ENCODE measurements around the gene SMIM38. TPM values are rescaled to one million over a fixed set of nuclear protein-coding genes. Genes with fewer than 3 reads are reported as not detected.

SMIM38 gene
- total and polyA plus RNA-seq, 2 donors from 2014 or later: 0.19 to 0.63 TPM

GRCh38 chr11:69169479-69169878 lies 13.7 kb downstream of the SMIM38 start:
- no peak for FAIRE-seq

DNA sequence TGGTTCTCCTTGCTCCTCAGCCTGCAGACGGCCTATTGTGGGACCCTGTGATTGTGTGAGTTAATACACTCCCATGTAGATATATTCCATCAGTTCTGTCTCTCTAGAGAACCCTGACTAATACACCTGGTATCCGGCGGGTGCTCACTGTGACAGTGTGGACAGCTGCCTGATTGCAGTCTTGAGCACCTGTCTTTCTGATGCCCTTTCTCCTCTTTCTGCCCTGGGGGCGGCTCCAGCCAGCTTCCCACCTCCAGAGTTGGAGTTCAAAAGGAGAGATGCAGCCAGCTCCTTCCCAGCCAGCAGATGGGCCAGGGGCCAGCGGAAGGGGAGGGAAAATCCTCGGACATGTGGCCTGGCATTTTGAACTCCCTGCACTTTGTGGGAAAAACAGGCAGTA lies 15.0 kb downstream of the SMIM38 start:
- no peak overlapping the region for H3K9ac ChIP-seq (ENCODE audit: low read length in 3 of 3)
- intact Hi-C loops (cut with DNase I): no loop called here
- H3K9me3 ChIP-seq (ENCODE audit: control insufficient read depth in 2 of 3, insufficient read depth in 1 of 3, low read length in 3 of 3): no peaks in the 10 kb centered on the region
- no peak for TF ChIP-seq CTCF (IDR thresholded peaks at IDR 0.05; ENCODE audit: borderline replicate concordance, extremely low read depth, insufficient read depth)
- FAIRE-seq: no peak
- no peaks in the 10 kb centered on the region for H3K4me1 ChIP-seq (ENCODE audit: control insufficient read depth in 2 of 3, insufficient read depth in 2 of 3, low read depth in 1 of 3, low read length in 3 of 3)
- DNase-seq: no peak
- H3K27me3 ChIP-seq (ENCODE audit: control insufficient read depth, insufficient read depth, low read length): no peaks in the 10 kb centered on the region
- H3K4me3 ChIP-seq (ENCODE audit: low read length in 3 of 3): no peak overlapping the region
- H3K36me3 ChIP-seq (ENCODE audit: control insufficient read depth in 2 of 3, insufficient read depth in 3 of 3, low read length in 3 of 3): no peaks in the 10 kb centered on the region
- no peak overlapping the region for H3K27ac ChIP-seq (ENCODE audit: low read depth in 2 of 2, low read length in 2 of 2)

More at GRCh38 chr11:69169479-69169878, 13.7 kb downstream of the SMIM38 start:
- intact Hi-C loops (cut with DNase I): no loop called here
- no peak overlapping the region for H3K9ac ChIP-seq (ENCODE audit: low read length in 3 of 3)
- no peaks in the 10 kb centered on the region for H3K27me3 ChIP-seq (ENCODE audit: control insufficient read depth, insufficient read depth, low read length)
- no peaks in the 10 kb centered on the region for H3K4me1 ChIP-seq (ENCODE audit: control insufficient read depth in 2 of 3, insufficient read depth in 2 of 3, low read depth in 1 of 3, low read length in 3 of 3)
- no peaks in the 10 kb centered on the region for H3K36me3 ChIP-seq (ENCODE audit: control insufficient read depth in 2 of 3, insufficient read depth in 3 of 3, low read length in 3 of 3)
- DNase-seq: no peak
- no peaks in the 10 kb centered on the region for H3K9me3 ChIP-seq (ENCODE audit: control insufficient read depth in 2 of 3, insufficient read depth in 1 of 3, low read length in 3 of 3)
- no peak overlapping the region for H3K4me3 ChIP-seq (ENCODE audit: low read length in 3 of 3)
- no peak for TF ChIP-seq CTCF (IDR thresholded peaks at IDR 0.05; ENCODE audit: borderline replicate concordance, extremely low read depth, insufficient read depth)
- no peak overlapping the region for H3K27ac ChIP-seq (ENCODE audit: low read depth in 2 of 2, low read length in 2 of 2)

- H3K9me3 ChIP-seq (ENCODE audit: control insufficient read depth in 2 of 3, insufficient read depth in 1 of 3, low read length in 3 of 3): no peaks in the 10 kb centered on the region
- no peak for DNase-seq
- no peaks in the 10 kb centered on the region for H3K27me3 ChIP-seq (ENCODE audit: control insufficient read depth, insufficient read depth, low read length)
- no peak overlapping the region for H3K4me3 ChIP-seq (ENCODE audit: low read length in 3 of 3)
- H3K27ac ChIP-seq (ENCODE audit: low read depth in 2 of 2, low read length in 2 of 2): no peak overlapping the region
- no peak for FAIRE-seq
- intact Hi-C loops (cut with DNase I): no loop called here
- no peaks in the 10 kb centered on the region for H3K36me3 ChIP-seq (ENCODE audit: control insufficient read depth in 2 of 3, insufficient read depth in 3 of 3, low read length in 3 of 3)
- H3K4me1 ChIP-seq (ENCODE audit: control insufficient read depth in 2 of 3, insufficient read depth in 2 of 3, low read depth in 1 of 3, low read length in 3 of 3): no peaks in the 10 kb centered on the region
- no peak for TF ChIP-seq CTCF (IDR thresholded peaks at IDR 0.05; ENCODE audit: borderline replicate concordance, extremely low read depth, insufficient read depth)
- no peak overlapping the region for H3K9ac ChIP-seq (ENCODE audit: low read length in 3 of 3)
These were observed 15.9 kb downstream of the SMIM38 start for GRCh38 chr11:69171476-69172240.

Data from kidney (tissue), 14 donors.